Uterus (tissue), 4 donors: ENCODE measurements around the gene HEBP1. TPM values are rescaled to one million over a fixed set of nuclear protein-coding genes. Genes with fewer than 3 reads are reported as not detected.

Experiments
- DNase-seq, 2 donors: peaks; one replicate each; pipeline ENCODE4 v3.0.0-alpha.2; 2019 to 2020
- H3K27ac ChIP-seq, 2 donors: fragments of 200-600 bp; sonication (generic); 1 replicate in 1 of 2; 2 replicates in 1 of 2; pipeline ENCODE4 v1.5.1; 2016 to 2018
- H3K27me3 ChIP-seq, 2 donors: fragments of 200-600 bp; sonication (generic); one replicate each; pipeline ENCODE4 v1.5.1; 2018 to 2019; ENCODE audit warnings: control low read depth in 1 of 2
- H3K36me3 ChIP-seq, 2 donors: fragments of 200-600 bp; sonication (generic); one replicate each; pipeline ENCODE4 v1.5.1; 2019; ENCODE audit warnings: control low read depth in 1 of 2
- H3K4me1 ChIP-seq, 2 donors: fragments of 200-600 bp; sonication (generic); one replicate each; pipeline ENCODE4 v1.5.1; 2018 to 2019; ENCODE audit warnings: control low read depth in 1 of 2
- H3K4me3 ChIP-seq, 2 donors: fragments of 200-600 bp; sonication (generic); 1 replicate in 1 of 2; 2 replicates in 1 of 2; pipeline ENCODE4 v1.5.1; 2018 to 2019; ENCODE audit warnings: mild to moderate bottlenecking in 1 of 2
- H3K9me3 ChIP-seq, 2 donors: fragments of 200-600 bp; sonication (generic); one replicate each; pipeline ENCODE4 v1.5.1; 2019; ENCODE audit warnings: control low read depth in 1 of 2
- CTCF ChIP-seq, 4 experiments: fragments of 200-600 bp in 2 of 4; fragments of 450-650 bp in 2 of 4; sonication (generic) in 2 of 4; IDR thresholded peaks; one replicate each; pipeline ENCODE4 v1.5.1; 2016 to 2019; ENCODE audit warnings: antibody characterized with exemption in 4 of 4, mild to moderate bottlenecking in 2 of 4, moderate library complexity in 1 of 4
- POLR2A ChIP-seq, 2 donors: fragments of 450-650 bp; IDR thresholded peaks; one replicate each; pipeline ENCODE4 v1.6.1; 2016; ENCODE audit warnings: antibody characterized with exemption in 2 of 2, mild to moderate bottlenecking in 1 of 2, moderate library complexity in 1 of 2
- intact Hi-C: fragments of 100-400 bp; cut with DNase I; formaldehyde crosslinking; loops from one replicate; pipeline ENCODE4 v1.15.1; 2023; ENCODE audit warnings: low total_unique reads
- total RNA-seq, 4 donors: library from RNA; depleted of rRNA in 3 of 4; stranded (reverse); fragments of >200 nt in 3 of 4; gene quantifications; one replicate each; pipeline versions ENCODE4 v1.1.0 to v1.2.4, GENCODE V29; 2014 to 2023
- donor health status: DM: yes; HTN: yes; CAD: no.

Gene HEBP1
- total RNA-seq, 4 donors from 2014 or later, result 10.5 to 64.4 (median 40.9) TPM

GRCh38 chr12:13007496-13008233, 7.6 kb upstream of the HEBP1 start:
- Histone ChIP-seq H3K36me3 (no peaks in the 10 kb centered on the region), H3K27ac (no peak overlapping the region), H3K4me3 (no peak overlapping the region), H3K9me3 (no peaks in the 10 kb centered on the region), H3K27me3 (no peaks in the 10 kb centered on the region), H3K4me1 (no peaks in the 10 kb centered on the region)
- intact Hi-C loops, result no loop called here
- TF ChIP-seq POLR2A (IDR thresholded peaks at IDR 0.05) (no peak), CTCF (IDR thresholded peaks at IDR 0.05) (no peak)
- no peak for DNase-seq

GRCh38 chr12:13005649-13006048, 5.6 kb upstream of the HEBP1 start:
- H3K36me3 ChIP-seq, result no peaks in the 10 kb centered on the region
- H3K27ac ChIP-seq, result no peak overlapping the region
- H3K4me1 ChIP-seq, result no peaks in the 10 kb centered on the region
- no peak overlapping the region for H3K4me3 ChIP-seq
- TF ChIP-seq POLR2A (IDR thresholded peaks at IDR 0.05), result no peak
- TF ChIP-seq CTCF (IDR thresholded peaks at IDR 0.05), result no peak
- no peaks in the 10 kb centered on the region for H3K9me3 ChIP-seq
- DNase-seq, result no peak
- H3K27me3 ChIP-seq, result no peaks in the 10 kb centered on the region
- intact Hi-C loops, result no loop called here

GRCh38 chr12:13004986-13005385, 4.9 kb upstream of the HEBP1 start:
- H3K27ac ChIP-seq, result no peak overlapping the region
- H3K4me1 ChIP-seq, result no peaks in the 10 kb centered on the region
- H3K4me3 ChIP-seq, result no peak overlapping the region
- DNase-seq, result no peak
- no peaks in the 10 kb centered on the region for H3K9me3 ChIP-seq
- TF ChIP-seq POLR2A (IDR thresholded peaks at IDR 0.05) (no peak), CTCF (IDR thresholded peaks at IDR 0.05) (no peak)
- H3K27me3 ChIP-seq, result no peaks in the 10 kb centered on the region
- intact Hi-C loops, result no loop called here
- H3K36me3 ChIP-seq, result no peaks in the 10 kb centered on the region

- H3K4me3 ChIP-seq, result no peak overlapping the region
Observed at GRCh38 chr12:13004361-13004760, 4.3 kb upstream of the HEBP1 start.

More at GRCh38 chr12:13004361-13004760, 4.3 kb upstream of the HEBP1 start:
- no peaks in the 10 kb centered on the region for H3K9me3 ChIP-seq
- DNase-seq, result no peak
- H3K4me1 ChIP-seq, result no peaks in the 10 kb centered on the region
- TF ChIP-seq CTCF (IDR thresholded peaks at IDR 0.05) (no peak), POLR2A (IDR thresholded peaks at IDR 0.05) (no peak)
- no peaks in the 10 kb centered on the region for H3K36me3 ChIP-seq
- no peak overlapping the region for H3K27ac ChIP-seq
- intact Hi-C loops, result no loop called here
- H3K27me3 ChIP-seq, result no peaks in the 10 kb centered on the region
